Hematopoietic multipotent progenitor cell treated with erythropoietin and hydrocortisone succinate and interleukin-3 and kit ligand, for 8 days (in vitro differentiated cells): ENCODE data around the gene B9D2.
"Not testable (repeated sequence)": the region's sequence is repeated elsewhere in the genome, so short reads cannot be mapped to it uniquely, and the experiment has no call there.

Experiments used
- DNase-seq: peaks from one replicate; pipeline ENCODE4 v3.0.0-alpha.2; 2015

The B9D2 gene

GRCh38 chr19:41386442-41386841 lies 22.5 kb upstream of the B9D2 start:
- no peak for DNase-seq

GRCh38 chr19:41384351-41384750 lies 20.4 kb upstream of the B9D2 start:
- DNase-seq, result no peak

GRCh38 chr19:41381536-41381935 lies 17.6 kb upstream of the B9D2 start:
- not testable (repeated sequence) for DNase-seq

GRCh38 chr19:41377977-41378709 lies 14.2 kb upstream of the B9D2 start:
- no peak for DNase-seq

GRCh38 chr19:41376998-41377365 lies 13.0 kb upstream of the B9D2 start:
- no peak for DNase-seq

GRCh38 chr19:41376241-41376997 lies 12.5 kb upstream of the B9D2 start, which contains the start of gene TMEM91:
Gene TMEM91, plus strand, starts transcription at chr19:41376533. Its CDS starts 1,777 bp downstream, at chr19:41378310.
- DNase-seq, result no peak

GRCh38 chr19:41373993-41374392 lies 10.0 kb upstream of the B9D2 start:
- no peak for DNase-seq

GRCh38 chr19:41372501-41372900 lies 8.6 kb upstream of the B9D2 start:
- no peak for DNase-seq

GRCh38 chr19:41371541-41371940 lies 7.6 kb upstream of the B9D2 start:
- no peak for DNase-seq

- DNase-seq, result not testable (repeated sequence)
Observed at GRCh38 chr19:41371119-41371518, 7.2 kb upstream of the B9D2 start.

GRCh38 chr19:41369769-41370168 lies 5.8 kb upstream of the B9D2 start:
- DNase-seq, result no peak

GRCh38 chr19:41367848-41368301 lies 3.9 kb upstream of the B9D2 start:
- DNase-seq, result peak; percentile 80

- peak; percentile 71 for DNase-seq
Observed at GRCh38 chr19:41366089-41366488, 2.1 kb upstream of the B9D2 start.

- DNase-seq, result no peak
Observed at GRCh38 chr19:41364524-41365391, 809 bp upstream of the B9D2 start.

GRCh38 chr19:41363371-41363752 lies 587 bp downstream of the B9D2 start:
- no peak for DNase-seq

- no peak for DNase-seq
Observed at GRCh38 chr19:41362143-41362847, 1.7 kb downstream of the B9D2 start.

- DNase-seq, result no peak
Observed at GRCh38 chr19:41359741-41360140, 4.2 kb downstream of the B9D2 start.

- no peak for DNase-seq
Observed at GRCh38 chr19:41357746-41358145, 6.2 kb downstream of the B9D2 start.

- no peak for DNase-seq
Observed at GRCh38 chr19:41356984-41357739, 6.8 kb downstream of the B9D2 start.

GRCh38 chr19:41355802-41356201 lies 8.1 kb downstream of the B9D2 start:
- no peak for DNase-seq

- DNase-seq, result no peak
Observed at GRCh38 chr19:41355035-41355434, 8.9 kb downstream of the B9D2 start.
